ENCODE results near the gene CCDC88C.

CCDC88C gene

GRCh38 chr14:91341334-91341733, 76.3 kb downstream of the CCDC88C start:
- Histone ChIP-seq H3K27ac (no peak overlapping the region), H3K4me3 (no peak overlapping the region)
- DNase-seq (ENCODE audit: low spot score), result no peak
- TF ChIP-seq, protein P1, sequence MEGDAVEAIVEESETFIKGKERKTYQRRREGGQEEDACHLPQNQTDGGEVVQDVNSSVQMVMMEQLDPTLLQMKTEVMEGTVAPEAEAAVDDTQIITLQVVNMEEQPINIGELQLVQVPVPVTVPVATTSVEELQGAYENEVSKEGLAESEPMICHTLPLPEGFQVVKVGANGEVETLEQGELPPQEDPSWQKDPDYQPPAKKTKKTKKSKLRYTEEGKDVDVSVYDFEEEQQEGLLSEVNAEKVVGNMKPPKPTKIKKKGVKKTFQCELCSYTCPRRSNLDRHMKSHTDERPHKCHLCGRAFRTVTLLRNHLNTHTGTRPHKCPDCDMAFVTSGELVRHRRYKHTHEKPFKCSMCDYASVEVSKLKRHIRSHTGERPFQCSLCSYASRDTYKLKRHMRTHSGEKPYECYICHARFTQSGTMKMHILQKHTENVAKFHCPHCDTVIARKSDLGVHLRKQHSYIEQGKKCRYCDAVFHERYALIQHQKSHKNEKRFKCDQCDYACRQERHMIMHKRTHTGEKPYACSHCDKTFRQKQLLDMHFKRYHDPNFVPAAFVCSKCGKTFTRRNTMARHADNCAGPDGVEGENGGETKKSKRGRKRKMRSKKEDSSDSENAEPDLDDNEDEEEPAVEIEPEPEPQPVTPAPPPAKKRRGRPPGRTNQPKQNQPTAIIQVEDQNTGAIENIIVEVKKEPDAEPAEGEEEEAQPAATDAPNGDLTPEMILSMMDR (IDR thresholded peaks at IDR 0.05), result no peak

DNA sequence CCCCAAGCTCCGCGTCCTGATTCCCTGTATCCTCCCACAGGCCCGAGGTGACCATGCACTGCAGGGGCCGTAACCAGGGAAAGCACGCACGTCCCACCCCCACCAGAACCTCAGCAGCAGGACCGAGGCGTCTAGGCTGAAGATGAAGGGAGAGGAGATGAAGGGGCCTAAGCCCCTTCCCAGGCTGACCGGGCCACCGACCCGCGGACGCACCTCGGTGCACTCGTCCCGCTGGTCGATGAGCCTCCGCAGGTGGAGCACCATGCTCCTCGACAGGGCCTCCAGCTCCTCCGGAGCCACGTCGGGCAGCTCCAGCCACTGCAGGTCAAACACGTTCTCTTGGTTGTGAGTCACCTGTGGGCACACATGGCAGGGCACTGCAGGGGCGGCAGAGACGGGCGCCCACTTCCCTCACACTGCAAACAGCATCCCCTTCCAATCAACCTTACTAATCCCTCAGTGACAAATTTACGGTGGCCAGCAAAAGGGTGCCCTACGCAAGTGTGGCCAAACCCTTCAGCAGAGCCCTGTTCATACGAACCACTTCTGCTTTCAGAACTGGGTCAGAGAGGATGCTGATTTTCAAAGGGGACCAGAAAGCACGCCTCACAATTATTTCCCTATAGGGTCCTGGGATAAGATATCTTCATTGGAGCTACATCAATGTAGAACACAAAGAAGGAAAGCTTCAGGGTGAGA, 77.8 kb downstream of the CCDC88C start:
- DNase-seq (ENCODE audit: low spot score), result no peak

DNA sequence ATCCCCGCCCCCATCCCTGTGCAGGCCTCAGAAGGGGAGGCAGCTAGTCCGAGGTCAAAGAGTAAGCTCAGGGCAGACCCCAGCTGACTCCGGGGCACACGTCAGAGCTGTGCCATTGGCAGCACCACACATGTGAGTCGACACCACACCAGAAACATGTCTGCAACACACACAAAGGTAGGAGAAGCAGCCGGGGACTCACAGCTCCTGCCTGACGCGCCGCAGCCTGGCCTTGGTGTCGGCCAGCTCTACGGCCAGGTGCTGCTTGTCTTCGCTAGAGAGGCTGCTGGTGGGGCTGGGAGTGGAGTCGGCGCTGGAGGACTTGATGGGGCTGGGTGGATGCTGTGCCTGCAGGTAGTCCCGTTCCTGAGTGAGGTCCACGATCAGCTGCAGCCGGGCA, 78.5 kb downstream of the CCDC88C start:
- Histone ChIP-seq H3K27ac (no peak overlapping the region), H3K4me3 (no peak overlapping the region)
- DNase-seq (ENCODE audit: low spot score), result no peak
- TF ChIP-seq, protein P1 (IDR thresholded peaks at IDR 0.05), result no peak

More for the DNA sequence above, 77.8 kb downstream of the CCDC88C start:
- TF ChIP-seq, protein P1 (IDR thresholded peaks at IDR 0.05), result no peak
- no peak overlapping the region for H3K27ac ChIP-seq
- no peak overlapping the region for H3K4me3 ChIP-seq

- TF ChIP-seq, protein P1 (IDR thresholded peaks at IDR 0.05), result no peak
- DNase-seq (ENCODE audit: low spot score), result no peak
- Histone ChIP-seq H3K4me3 (no peak overlapping the region), H3K27ac (no peak overlapping the region)
Observed at GRCh38 chr14:91338379-91338778, 79.2 kb downstream of the CCDC88C start.

DNA sequence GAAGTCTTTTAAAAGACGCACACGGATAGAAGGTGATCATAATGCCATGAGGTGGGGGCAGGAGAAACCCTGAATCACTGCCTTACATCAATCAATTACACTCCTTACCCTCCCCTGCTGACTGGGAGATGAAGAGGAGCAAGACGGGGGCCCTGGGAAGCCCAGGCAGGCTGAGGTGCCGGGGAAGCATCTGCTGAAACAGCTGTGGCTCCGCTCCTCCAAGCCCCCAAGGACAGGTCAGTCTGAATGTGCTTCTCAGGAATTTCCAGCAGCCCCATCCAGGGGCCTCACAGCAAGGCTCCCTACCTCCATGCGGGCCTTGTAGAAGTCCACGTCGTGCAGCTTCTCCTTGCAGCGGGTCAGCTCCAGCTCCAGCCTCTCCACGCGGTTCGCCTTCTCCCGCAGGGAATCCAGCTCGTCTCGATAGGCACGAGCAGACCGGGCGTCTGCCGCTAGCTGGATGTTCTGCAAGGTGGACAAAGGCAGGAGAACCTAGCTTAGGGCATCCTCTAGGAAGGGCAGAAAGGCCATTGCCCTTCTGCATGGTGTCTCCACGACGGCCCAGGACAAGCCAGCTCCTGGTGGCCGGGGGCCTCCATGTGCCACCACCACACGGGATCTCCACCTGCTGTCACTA, 79.8 kb downstream of the CCDC88C start:
- TF ChIP-seq, protein P1 (IDR thresholded peaks at IDR 0.05), result no peak
- no peak overlapping the region for H3K27ac ChIP-seq
- H3K4me3 ChIP-seq, result no peak overlapping the region
- DNase-seq (ENCODE audit: low spot score), result no peak

DNA sequence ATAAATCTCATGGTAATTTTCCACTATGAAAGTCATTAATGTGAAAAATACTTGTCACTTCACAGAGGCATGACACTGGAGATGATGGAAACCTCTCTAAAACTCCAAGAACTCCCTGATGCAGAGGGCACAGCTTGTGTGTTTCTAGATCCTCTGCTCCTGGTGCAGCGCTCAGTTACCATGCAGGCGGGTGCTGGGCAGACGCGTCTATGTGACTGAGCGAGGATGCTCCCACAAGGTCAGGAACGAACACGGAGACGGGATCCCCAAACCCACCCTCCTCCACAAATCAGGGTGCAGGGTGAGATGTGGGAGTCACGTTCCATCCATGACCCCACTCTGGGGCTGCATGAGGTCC, 81.5 kb downstream of the CCDC88C start:
- TF ChIP-seq, protein P1 (IDR thresholded peaks at IDR 0.05), result no peak
- Histone ChIP-seq H3K4me3 (no peak overlapping the region), H3K27ac (no peak overlapping the region)
- no peak for DNase-seq (ENCODE audit: low spot score)
